GM10266 (cell line): ENCODE results near the gene ACTR3.
A peak's percentile ranks its signal among the peaks of the same experiment; 100 is the strongest.

ENCODE experiments used
- DNase-seq: peaks from one replicate; pipeline ENCODE4 v3.0.0; 2012; ENCODE audit errors: extremely low spot score
- TF ChIP-seq, protein P1 (sequence below): IDR thresholded peaks from 2 replicates; pipeline ENCODE4 v1.5.1; 2012; ENCODE audit warnings: mild to moderate bottlenecking, low read depth; ENCODE audit not compliant: control insufficient read depth, insufficient read depth; ENCODE audit errors: missing control alignments

The ACTR3 gene

DNA sequence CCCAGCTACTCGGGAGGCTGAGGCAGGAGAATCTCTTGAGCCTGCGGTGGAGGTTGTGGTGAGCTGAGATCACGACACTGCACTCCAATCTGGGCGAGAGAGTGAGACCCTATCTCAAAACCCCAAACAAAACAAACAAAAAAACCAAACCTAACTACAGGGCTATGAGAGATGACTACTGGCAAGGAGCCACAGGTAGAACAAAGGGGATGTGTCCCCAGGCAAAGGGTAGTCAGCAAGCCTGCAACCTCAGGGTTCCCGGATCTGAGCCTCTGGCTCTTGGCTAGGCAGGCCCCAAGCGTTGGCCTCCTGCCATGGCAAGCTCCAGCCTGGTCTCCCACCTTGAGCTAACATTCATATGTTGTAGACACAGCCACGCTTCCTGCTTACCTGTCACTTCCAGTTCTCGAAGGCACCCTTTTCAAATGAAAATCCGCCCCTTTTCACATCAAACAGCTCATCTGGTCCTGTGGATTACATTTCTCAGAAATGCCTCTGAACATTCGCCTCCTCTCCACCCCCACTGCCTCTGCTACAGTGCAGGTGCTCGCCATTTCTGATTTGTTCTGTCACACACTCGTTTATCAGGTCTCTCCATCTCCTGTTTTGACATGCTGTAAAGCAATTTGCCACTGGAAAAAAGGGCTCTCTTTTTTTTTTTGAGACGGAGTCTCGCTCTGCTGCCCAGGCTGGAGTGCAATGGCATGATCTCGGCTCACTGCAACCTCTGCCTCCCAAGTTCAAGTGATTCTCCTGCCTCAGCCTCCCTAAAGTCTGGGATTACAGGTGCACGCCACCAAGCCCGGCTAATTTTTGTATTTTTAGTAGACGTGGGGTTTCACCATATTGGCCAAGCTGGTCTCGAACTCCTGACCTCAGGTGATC, 13.1 kb upstream of the ACTR3 start:
- DNase-seq, result no peak
- TF ChIP-seq, protein P1, sequence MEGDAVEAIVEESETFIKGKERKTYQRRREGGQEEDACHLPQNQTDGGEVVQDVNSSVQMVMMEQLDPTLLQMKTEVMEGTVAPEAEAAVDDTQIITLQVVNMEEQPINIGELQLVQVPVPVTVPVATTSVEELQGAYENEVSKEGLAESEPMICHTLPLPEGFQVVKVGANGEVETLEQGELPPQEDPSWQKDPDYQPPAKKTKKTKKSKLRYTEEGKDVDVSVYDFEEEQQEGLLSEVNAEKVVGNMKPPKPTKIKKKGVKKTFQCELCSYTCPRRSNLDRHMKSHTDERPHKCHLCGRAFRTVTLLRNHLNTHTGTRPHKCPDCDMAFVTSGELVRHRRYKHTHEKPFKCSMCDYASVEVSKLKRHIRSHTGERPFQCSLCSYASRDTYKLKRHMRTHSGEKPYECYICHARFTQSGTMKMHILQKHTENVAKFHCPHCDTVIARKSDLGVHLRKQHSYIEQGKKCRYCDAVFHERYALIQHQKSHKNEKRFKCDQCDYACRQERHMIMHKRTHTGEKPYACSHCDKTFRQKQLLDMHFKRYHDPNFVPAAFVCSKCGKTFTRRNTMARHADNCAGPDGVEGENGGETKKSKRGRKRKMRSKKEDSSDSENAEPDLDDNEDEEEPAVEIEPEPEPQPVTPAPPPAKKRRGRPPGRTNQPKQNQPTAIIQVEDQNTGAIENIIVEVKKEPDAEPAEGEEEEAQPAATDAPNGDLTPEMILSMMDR, result no peak

DNA sequence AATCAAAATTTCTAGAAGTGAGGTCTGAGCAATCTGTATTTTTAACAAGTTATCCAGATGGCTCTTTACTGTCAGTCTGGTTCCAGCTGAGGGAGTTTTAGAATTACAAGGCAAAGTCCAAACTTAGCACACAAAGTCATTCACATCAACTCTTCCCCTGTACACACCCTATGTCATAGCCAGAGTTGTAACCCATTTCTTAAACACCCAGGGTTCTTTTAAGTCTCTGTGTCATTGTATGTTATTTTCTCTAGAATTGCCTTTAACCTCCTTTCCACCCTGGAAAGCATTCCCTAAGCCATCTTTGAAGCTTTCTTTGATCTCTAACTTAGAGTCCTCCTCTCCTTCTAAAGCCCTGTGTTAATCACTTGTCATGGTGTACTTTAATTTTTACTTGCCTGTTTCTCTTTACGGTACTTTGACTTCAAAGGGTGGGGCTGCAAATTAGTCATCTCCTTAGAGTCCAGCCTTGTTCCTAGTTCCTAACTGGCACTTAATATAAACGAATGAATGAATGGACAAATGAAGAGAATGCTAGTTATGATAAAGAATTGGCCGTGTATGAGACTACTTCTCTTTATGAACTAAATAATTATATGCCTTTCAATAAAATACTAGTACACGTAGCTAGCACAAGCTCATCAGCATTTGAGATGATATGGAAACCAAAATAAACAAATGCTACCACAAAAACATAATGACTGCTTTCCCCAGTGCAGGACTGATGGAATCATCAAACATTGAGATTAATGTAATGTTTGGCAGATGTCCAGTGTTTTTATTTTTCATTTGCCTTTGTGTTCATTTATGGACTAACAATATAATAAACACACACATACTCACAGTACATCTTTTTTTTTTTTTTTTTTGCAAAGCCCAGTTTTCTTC, 11.9 kb upstream of the ACTR3 start:
- TF ChIP-seq, protein P1, result no peak
- DNase-seq, result no peak

DNA sequence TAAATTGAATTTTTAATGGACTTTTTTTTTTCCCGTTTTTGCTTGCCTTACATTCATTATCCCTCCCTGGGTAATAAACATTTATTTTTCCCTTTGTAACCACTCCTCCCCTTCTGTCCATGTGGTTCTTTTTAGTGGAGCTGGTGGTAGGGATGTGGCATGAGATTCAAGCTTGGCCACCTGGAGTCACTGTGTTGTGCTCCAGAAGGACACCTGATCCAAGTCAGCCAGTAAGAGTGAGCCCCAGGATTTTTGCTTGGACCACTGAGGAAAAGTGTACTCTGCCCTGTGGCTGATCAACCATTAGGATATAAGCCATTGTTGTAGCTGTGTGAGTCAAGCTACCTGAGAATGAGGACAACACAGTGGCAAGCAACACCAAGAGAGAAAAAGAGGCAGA, 11.1 kb upstream of the ACTR3 start:
- no peak for DNase-seq
- TF ChIP-seq, protein P1, result no peak

DNA sequence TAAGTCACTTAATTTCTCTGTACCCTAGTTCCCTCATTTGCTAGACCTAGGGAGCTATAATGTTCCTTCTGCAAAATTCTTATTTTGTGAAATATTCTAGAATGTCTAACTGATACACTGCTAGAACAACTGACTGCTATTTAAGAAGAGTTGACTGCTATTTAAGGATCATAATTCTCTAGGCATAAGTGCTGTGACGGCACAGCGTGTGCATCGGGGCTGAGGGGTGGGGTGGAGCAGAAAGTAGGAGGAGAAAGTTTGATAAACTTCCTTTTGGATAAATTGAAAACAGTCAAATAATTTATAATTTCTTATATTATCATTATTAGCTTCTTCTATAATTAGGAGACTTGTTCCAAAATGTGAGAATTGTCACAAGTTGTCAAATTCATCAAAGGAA, 10.4 kb upstream of the ACTR3 start:
- TF ChIP-seq, protein P1, result no peak
- DNase-seq, result no peak

DNA sequence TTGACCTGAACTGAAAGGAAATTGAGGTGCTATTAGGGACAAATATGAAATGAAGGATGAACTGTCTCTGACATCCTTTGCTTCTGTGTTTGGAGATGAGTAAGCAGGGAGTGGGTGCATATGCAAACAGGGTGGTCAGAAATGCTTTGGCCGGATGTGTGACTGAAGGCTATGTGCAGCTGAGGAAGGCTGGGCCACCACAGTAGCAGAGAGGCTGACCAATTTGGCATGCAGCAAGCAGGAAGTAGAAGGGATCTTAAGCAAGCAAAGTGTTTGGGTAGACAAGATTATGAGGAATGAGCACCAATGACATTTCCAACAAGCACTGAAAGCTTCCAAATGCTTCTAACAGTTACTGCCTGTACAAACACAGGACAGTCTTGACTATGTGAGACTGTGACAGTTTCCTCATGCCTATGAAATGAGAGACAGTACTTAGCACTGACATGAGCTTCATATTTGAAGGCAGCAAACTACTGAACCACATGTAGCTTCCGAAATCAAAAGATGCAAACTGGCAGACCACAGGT, 3.3 kb upstream of the ACTR3 start:
- DNase-seq, result peak; percentile 81
- TF ChIP-seq, protein P1, result no peak

DNA sequence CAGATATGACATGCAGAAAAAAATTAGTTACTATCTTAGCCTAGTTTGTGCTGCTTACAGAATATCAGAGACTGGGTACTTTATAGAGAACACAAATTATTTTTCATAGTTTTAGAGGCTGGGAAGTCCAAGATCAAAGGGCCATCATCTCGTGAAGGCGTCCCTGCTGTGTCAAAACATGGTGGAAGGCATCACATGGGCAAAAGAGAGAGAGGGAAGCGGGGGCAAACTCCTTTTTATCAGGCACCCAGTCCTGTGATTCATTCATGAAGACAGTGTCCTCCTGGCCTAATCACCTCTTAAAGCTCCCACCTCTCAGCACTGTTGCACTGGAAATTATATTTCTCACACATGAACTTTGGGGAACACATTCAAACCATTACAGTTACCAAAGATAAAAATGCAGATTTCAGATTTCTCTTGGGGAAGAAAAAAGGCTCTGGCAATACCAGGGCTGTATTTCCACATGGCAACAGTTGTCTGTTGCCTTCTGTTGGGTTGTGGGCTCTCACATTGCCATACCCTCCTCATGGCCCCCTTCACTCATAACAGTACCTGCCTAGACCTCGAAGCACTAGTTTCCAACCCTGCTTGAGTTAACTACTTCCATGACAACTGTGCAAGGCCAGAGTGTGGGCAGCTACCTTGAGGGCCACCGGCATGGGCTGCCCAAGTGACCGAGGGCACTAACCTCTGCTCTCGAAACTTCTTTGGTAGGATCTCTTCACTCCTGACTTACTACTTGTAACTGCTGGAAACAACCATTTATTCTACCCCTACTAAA, 2.7 kb upstream of the ACTR3 start:
- no peak for DNase-seq
- TF ChIP-seq, protein P1, result no peak
